ENCODE results near the gene S100A8. TPM values are rescaled to one million over a fixed set of nuclear protein-coding genes. Genes with fewer than 3 reads are reported as not detected.
"Not testable (repeated sequence)": the region's sequence is repeated elsewhere in the genome, so short reads cannot be mapped to it uniquely, and the experiment has no call there.

The S100A8 gene
- total RNA-seq, 1 donor from 2014 or later = not detected

- Mint-ChIP-seq H3K36me3 (no peaks in the 10 kb centered on the region), H3K4me3 (no peak within 1 kb of the TSS), H3K27me3 (ENCODE audit: low read depth) (peaks cover 59% of the 10 kb centered on the region), H3K27ac (no peak within 1 kb of the TSS), H3K4me1 (peaks cover 12% of the 10 kb centered on the region), H3K9me3 (no peaks in the 10 kb centered on the region)
- TF ChIP-seq CTCF (IDR thresholded peaks at IDR 0.05; ENCODE audit: unreplicated experiment) = no peak
- DNase-seq (ENCODE audit: low spot score in 2 of 2, unreplicated experiment in 2 of 2) = no peak
These were observed 42.1 kb downstream of the S100A8 start, which contains the start of gene PGLYRP4 for GRCh38 chr1:153348511-153349362. Gene PGLYRP4 (minus strand): TSS chr1:153348841. CDS start chr1:153347932, 909 bp downstream.

GRCh38 chr1:153347856-153348255 is 43.0 kb downstream of the S100A8 start:
- no peak for TF ChIP-seq CTCF (IDR thresholded peaks at IDR 0.05; ENCODE audit: unreplicated experiment)
- H3K9me3 Mint-ChIP-seq = no peaks in the 10 kb centered on the region
- DNase-seq (ENCODE audit: low spot score in 2 of 2, unreplicated experiment in 2 of 2) = no peak
- no peaks in the 10 kb centered on the region for H3K36me3 Mint-ChIP-seq
- peaks cover 59% of the 10 kb centered on the region for H3K27me3 Mint-ChIP-seq (ENCODE audit: low read depth)
- H3K27ac Mint-ChIP-seq = no peak overlapping the region
- H3K4me1 Mint-ChIP-seq = peaks cover 21% of the 10 kb centered on the region
- no peak overlapping the region for H3K4me3 Mint-ChIP-seq

GRCh38 chr1:153347049-153347448 is 43.8 kb downstream of the S100A8 start:
- not testable (repeated sequence) for H3K4me3 Mint-ChIP-seq; DNase-seq (ENCODE audit: low spot score in 2 of 2, unreplicated experiment in 2 of 2); H3K9me3 Mint-ChIP-seq; H3K36me3 Mint-ChIP-seq; H3K27ac Mint-ChIP-seq
- H3K27me3 Mint-ChIP-seq (ENCODE audit: low read depth) = peaks cover 59% of the 10 kb centered on the region
- peaks cover 29% of the 10 kb centered on the region for H3K4me1 Mint-ChIP-seq

GRCh38 chr1:153346077-153346723 is 44.7 kb downstream of the S100A8 start:
- Mint-ChIP-seq H3K36me3 (no peaks in the 10 kb centered on the region), H3K27ac (no peak overlapping the region), H3K27me3 (ENCODE audit: low read depth) (peaks cover 56% of the 10 kb centered on the region), H3K9me3 (no peaks in the 10 kb centered on the region), H3K4me1 (peaks cover 30% of the 10 kb centered on the region), H3K4me3 (no peak overlapping the region)
- TF ChIP-seq CTCF (IDR thresholded peaks at IDR 0.05; ENCODE audit: unreplicated experiment) = no peak
- no peak for DNase-seq (ENCODE audit: low spot score in 2 of 2, unreplicated experiment in 2 of 2)

GRCh38 chr1:153345187-153346076 is 45.4 kb downstream of the S100A8 start:
- no peak overlapping the region for H3K4me3 Mint-ChIP-seq
- no peaks in the 10 kb centered on the region for H3K9me3 Mint-ChIP-seq
- no peak for DNase-seq (ENCODE audit: low spot score in 2 of 2, unreplicated experiment in 2 of 2)
- peaks cover 52% of the 10 kb centered on the region for H3K27me3 Mint-ChIP-seq (ENCODE audit: low read depth)
- peaks cover 30% of the 10 kb centered on the region for H3K4me1 Mint-ChIP-seq
- no peak for TF ChIP-seq CTCF (IDR thresholded peaks at IDR 0.05; ENCODE audit: unreplicated experiment)
- no peak overlapping the region for H3K27ac Mint-ChIP-seq
- no peaks in the 10 kb centered on the region for H3K36me3 Mint-ChIP-seq
